Vagina (tissue), 2 donors: ENCODE data around the gene SYNE1.

ENCODE experiments used
- POLR2A ChIP-seq, 2 donors: fragments of 450-650 bp; IDR thresholded peaks; one replicate each; pipeline ENCODE4 v1.6.1; 2017; ENCODE audit warnings: antibody characterized with exemption in 2 of 2, mild to moderate bottlenecking in 2 of 2, moderate library complexity in 2 of 2
- POLR2AphosphoS5 ChIP-seq, 2 donors: sonication (generic); formaldehyde crosslinking; IDR thresholded peaks; one replicate each; pipeline ENCODE4 v1.9.0; 2017; ENCODE audit warnings: antibody characterized with exemption in 2 of 2, mild to moderate bottlenecking in 2 of 2, low read depth in 1 of 2; ENCODE audit not compliant: insufficient read depth in 1 of 2
- TF ChIP-seq, protein P1 (sequence below), 3 experiments: fragments of 450-650 bp in 2 of 3; fragments of 200-600 bp in 1 of 3; sonication (generic) in 1 of 3; IDR thresholded peaks; one replicate each; pipeline ENCODE4 v1.5.1; 2017 to 2019; ENCODE audit warnings: antibody characterized with exemption in 3 of 3, mild to moderate bottlenecking in 2 of 3, moderate library complexity in 2 of 3

DNA sequence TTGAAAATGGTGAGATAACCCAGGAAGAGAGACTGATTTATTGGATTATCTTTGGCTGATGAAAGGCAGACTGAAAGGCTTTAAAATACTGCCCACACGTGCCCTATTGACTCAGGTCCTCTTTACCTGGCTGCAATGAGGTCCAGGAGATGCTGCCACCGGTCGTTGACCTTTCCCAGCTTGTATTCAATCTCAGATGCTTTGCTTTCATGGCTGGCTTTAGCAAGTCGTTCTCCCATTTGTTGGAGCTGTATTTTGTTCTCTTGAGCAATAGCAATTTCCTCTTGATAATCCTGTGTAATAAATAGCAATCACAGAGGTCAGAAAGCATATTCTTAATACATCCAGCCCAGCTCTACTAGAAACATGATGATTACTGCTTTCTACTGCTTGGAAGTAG is 460.9 kb downstream of the SYNE1 start:
- TF ChIP-seq POLR2A (IDR thresholded peaks at IDR 0.05) (no peak), POLR2AphosphoS5 (IDR thresholded peaks at IDR 0.05; ENCODE audit: insufficient read depth in 1 of 2, low read depth in 1 of 2) (no peak)
- TF ChIP-seq, protein P1, sequence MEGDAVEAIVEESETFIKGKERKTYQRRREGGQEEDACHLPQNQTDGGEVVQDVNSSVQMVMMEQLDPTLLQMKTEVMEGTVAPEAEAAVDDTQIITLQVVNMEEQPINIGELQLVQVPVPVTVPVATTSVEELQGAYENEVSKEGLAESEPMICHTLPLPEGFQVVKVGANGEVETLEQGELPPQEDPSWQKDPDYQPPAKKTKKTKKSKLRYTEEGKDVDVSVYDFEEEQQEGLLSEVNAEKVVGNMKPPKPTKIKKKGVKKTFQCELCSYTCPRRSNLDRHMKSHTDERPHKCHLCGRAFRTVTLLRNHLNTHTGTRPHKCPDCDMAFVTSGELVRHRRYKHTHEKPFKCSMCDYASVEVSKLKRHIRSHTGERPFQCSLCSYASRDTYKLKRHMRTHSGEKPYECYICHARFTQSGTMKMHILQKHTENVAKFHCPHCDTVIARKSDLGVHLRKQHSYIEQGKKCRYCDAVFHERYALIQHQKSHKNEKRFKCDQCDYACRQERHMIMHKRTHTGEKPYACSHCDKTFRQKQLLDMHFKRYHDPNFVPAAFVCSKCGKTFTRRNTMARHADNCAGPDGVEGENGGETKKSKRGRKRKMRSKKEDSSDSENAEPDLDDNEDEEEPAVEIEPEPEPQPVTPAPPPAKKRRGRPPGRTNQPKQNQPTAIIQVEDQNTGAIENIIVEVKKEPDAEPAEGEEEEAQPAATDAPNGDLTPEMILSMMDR (IDR thresholded peaks at IDR 0.05), result no peak
